ENCODE data around the gene CCDC102A.
A peak's percentile ranks its signal among the peaks of the same experiment; 100 is the strongest.
"Not testable (repeated sequence)": the region's sequence is repeated elsewhere in the genome, so short reads cannot be mapped to it uniquely, and the experiment has no call there.

CCDC102A gene

GRCh38 chr16:57499941-57500340 is 36.4 kb downstream of the CCDC102A start:
- not testable (repeated sequence) for DNase-seq

GRCh38 chr16:57498031-57498430 is 38.3 kb downstream of the CCDC102A start:
- no peak for DNase-seq

- no peak for DNase-seq
Measured at GRCh38 chr16:57497121-57497520, 39.2 kb downstream of the CCDC102A start.

GRCh38 chr16:57493767-57494166 is 42.6 kb downstream of the CCDC102A start:
- DNase-seq = no peak

GRCh38 chr16:57489229-57489628 is 47.1 kb downstream of the CCDC102A start:
- DNase-seq = no peak

GRCh38 chr16:57486858-57487834 is 49.2 kb downstream of the CCDC102A start:
- DNase-seq = no peak

- no peak for DNase-seq
Measured at GRCh38 chr16:57485916-57486857, 50.2 kb downstream of the CCDC102A start, which contains the start of gene DOK4. DOK4 (minus strand) TSS chr16:57486493; CDS start chr16:57479507, 6,986 bp downstream.

GRCh38 chr16:57485091-57485915 is 51.1 kb downstream of the CCDC102A start:
- DNase-seq = no peak

- no peak for DNase-seq
Measured at GRCh38 chr16:57484515-57485005, 51.8 kb downstream of the CCDC102A start.

- no peak for DNase-seq
Measured at GRCh38 chr16:57483725-57484514, 52.5 kb downstream of the CCDC102A start.

GRCh38 chr16:57482845-57483545 is 53.4 kb downstream of the CCDC102A start:
- no peak for DNase-seq

- no peak for DNase-seq
Measured at GRCh38 chr16:57481421-57481820, 55.0 kb downstream of the CCDC102A start.

- DNase-seq = peak; percentile 40
Measured at GRCh38 chr16:57480754-57481230, 55.6 kb downstream of the CCDC102A start.

GRCh38 chr16:57479976-57480753 is 56.2 kb downstream of the CCDC102A start:
- DNase-seq = no peak

GRCh38 chr16:57479205-57479975 is 57.0 kb downstream of the CCDC102A start:
- peak; percentile 9 for DNase-seq

GRCh38 chr16:57478396-57479204 is 57.8 kb downstream of the CCDC102A start:
- no peak for DNase-seq

- DNase-seq = no peak
Measured at GRCh38 chr16:57477531-57478202, 58.7 kb downstream of the CCDC102A start.

Data from NCI-H1694 treated with DMSO at 0.1 percent for 48 hours (cell line).